Measurements from ENCODE around the gene DDC.

Gene DDC

DNA sequence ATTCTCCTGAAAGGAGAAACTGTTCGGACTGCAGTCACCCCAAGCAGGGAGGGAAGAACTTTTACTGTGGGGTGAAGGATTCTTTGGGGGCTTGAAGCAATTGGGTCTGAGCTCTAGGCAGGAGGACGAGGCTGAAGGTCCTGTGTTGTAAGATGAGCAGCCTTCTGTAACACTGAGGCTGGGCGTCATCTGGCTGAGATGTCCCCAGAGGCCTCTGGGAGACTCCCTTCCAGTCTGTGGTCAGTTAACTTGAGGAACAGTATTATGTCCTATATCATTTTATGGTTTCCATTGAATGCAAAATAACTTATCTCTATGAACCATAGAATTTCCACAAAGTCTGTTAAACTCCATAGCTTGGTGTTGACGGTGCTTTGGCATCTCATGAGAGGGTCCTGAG, 141.3 kb downstream of the DDC start:
- H3K4me3 ChIP-seq (ENCODE audit: insufficient read depth, low read length, poor library complexity, severe bottlenecking), result no peak overlapping the region
- no peaks in the 10 kb centered on the region for H3K36me3 ChIP-seq (ENCODE audit: low read length)
- H2AFZ ChIP-seq (ENCODE audit: low read depth, low read length, severe bottlenecking), result no peak overlapping the region
- H3K9me2 ChIP-seq (replicated peaks; ENCODE audit: insufficient read depth, low read length), result no peaks in the 10 kb centered on the region
- no peaks in the 10 kb centered on the region for H4K20me1 ChIP-seq (ENCODE audit: low read depth, low read length)
- H3K27ac ChIP-seq (ENCODE audit: low read depth, low read length), result no peak overlapping the region
- H3K79me2 ChIP-seq (ENCODE audit: insufficient read depth, low read length), result no peaks in the 10 kb centered on the region
- TF ChIP-seq EZH2phosphoT487 (conservative IDR thresholded peaks at IDR 0.05; ENCODE audit: low read length), result no peak
- TF ChIP-seq, protein P1, sequence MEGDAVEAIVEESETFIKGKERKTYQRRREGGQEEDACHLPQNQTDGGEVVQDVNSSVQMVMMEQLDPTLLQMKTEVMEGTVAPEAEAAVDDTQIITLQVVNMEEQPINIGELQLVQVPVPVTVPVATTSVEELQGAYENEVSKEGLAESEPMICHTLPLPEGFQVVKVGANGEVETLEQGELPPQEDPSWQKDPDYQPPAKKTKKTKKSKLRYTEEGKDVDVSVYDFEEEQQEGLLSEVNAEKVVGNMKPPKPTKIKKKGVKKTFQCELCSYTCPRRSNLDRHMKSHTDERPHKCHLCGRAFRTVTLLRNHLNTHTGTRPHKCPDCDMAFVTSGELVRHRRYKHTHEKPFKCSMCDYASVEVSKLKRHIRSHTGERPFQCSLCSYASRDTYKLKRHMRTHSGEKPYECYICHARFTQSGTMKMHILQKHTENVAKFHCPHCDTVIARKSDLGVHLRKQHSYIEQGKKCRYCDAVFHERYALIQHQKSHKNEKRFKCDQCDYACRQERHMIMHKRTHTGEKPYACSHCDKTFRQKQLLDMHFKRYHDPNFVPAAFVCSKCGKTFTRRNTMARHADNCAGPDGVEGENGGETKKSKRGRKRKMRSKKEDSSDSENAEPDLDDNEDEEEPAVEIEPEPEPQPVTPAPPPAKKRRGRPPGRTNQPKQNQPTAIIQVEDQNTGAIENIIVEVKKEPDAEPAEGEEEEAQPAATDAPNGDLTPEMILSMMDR (IDR thresholded peaks at IDR 0.05; ENCODE audit: insufficient read depth, low read length, poor library complexity, severe bottlenecking), result no peak
- H3K27me3 ChIP-seq (ENCODE audit: low read length), result no peaks in the 10 kb centered on the region
- no peak overlapping the region for H3K4me2 ChIP-seq (ENCODE audit: low read depth, low read length, poor library complexity, severe bottlenecking)
- H3K9me3 ChIP-seq (ENCODE audit: insufficient read depth, low read length), result no peaks in the 10 kb centered on the region
- no peaks in the 10 kb centered on the region for H3F3A ChIP-seq (ENCODE audit: insufficient read depth)
- no peak overlapping the region for H3K9ac ChIP-seq (ENCODE audit: low read length)

DNA sequence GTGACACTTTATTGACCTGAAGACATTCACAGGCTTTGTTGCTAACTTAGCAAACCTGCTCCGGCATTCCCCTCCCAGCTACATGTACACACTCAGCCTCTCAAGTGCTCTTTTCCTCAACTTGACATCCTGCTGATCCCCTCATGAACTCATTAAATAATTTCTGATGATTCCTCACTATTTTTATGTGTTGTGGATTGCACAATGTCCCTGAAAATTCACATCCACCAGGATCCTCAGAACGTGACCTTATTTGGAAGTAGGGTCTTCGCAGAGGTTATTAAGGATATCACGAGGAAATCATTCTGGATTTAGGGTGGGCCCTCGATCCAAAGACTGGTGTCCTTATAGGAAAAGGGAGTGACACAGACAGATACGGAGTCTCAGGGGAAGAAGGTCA, 142.3 kb downstream of the DDC start:
- Histone ChIP-seq H3K4me3 (ENCODE audit: insufficient read depth, low read length, poor library complexity, severe bottlenecking) (no peak overlapping the region), H3K27me3 (ENCODE audit: low read length) (no peaks in the 10 kb centered on the region), H2AFZ (ENCODE audit: low read depth, low read length, severe bottlenecking) (no peak overlapping the region), H3F3A (ENCODE audit: insufficient read depth) (no peaks in the 10 kb centered on the region), H3K79me2 (ENCODE audit: insufficient read depth, low read length) (no peaks in the 10 kb centered on the region), H3K9me3 (ENCODE audit: insufficient read depth, low read length) (no peaks in the 10 kb centered on the region), H3K4me2 (ENCODE audit: low read depth, low read length, poor library complexity, severe bottlenecking) (no peak overlapping the region), H3K27ac (ENCODE audit: low read depth, low read length) (no peak overlapping the region), H3K9me2 (replicated peaks; ENCODE audit: insufficient read depth, low read length) (no peaks in the 10 kb centered on the region), H4K20me1 (ENCODE audit: low read depth, low read length) (no peaks in the 10 kb centered on the region), H3K36me3 (ENCODE audit: low read length) (no peaks in the 10 kb centered on the region), H3K9ac (ENCODE audit: low read length) (no peak overlapping the region)
- no peak for TF ChIP-seq EZH2phosphoT487 (conservative IDR thresholded peaks at IDR 0.05; ENCODE audit: low read length)
- TF ChIP-seq, protein P1 (IDR thresholded peaks at IDR 0.05; ENCODE audit: insufficient read depth, low read length, poor library complexity, severe bottlenecking), result no peak

DNA sequence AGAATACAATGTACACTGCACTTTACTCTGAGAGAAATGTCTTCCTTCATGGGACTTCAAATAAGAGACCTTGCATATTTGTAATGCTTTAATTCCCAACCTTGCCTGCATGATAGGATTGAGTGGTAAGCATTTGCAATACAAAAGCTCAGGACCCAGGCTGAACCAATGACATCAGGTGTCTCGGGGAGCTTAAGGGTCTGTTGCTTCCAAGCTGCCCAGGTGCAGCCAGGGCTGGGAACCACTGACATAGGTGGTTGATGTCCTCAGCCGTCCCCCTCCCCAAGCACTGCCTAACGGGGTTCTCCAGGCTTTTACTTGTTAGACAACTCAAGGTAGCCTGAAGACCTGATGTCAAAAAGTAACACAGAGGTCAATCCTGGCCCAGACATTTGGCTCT, 144.2 kb downstream of the DDC start:
- H3K79me2 ChIP-seq (ENCODE audit: insufficient read depth, low read length), result no peaks in the 10 kb centered on the region
- no peaks in the 10 kb centered on the region for H3K9me2 ChIP-seq (replicated peaks; ENCODE audit: insufficient read depth, low read length)

More for the DNA sequence above, 144.2 kb downstream of the DDC start:
- H3K4me3 ChIP-seq (ENCODE audit: insufficient read depth, low read length, poor library complexity, severe bottlenecking), result no peak overlapping the region
- H3K9ac ChIP-seq (ENCODE audit: low read length), result no peak overlapping the region
- H4K20me1 ChIP-seq (ENCODE audit: low read depth, low read length), result no peaks in the 10 kb centered on the region
- H3K4me2 ChIP-seq (ENCODE audit: low read depth, low read length, poor library complexity, severe bottlenecking), result no peak overlapping the region
- no peaks in the 10 kb centered on the region for H3K27me3 ChIP-seq (ENCODE audit: low read length)
- H3F3A ChIP-seq (ENCODE audit: insufficient read depth), result no peaks in the 10 kb centered on the region
- TF ChIP-seq EZH2phosphoT487 (conservative IDR thresholded peaks at IDR 0.05; ENCODE audit: low read length), result no peak
- TF ChIP-seq, protein P1 (IDR thresholded peaks at IDR 0.05; ENCODE audit: insufficient read depth, low read length, poor library complexity, severe bottlenecking), result no peak
- no peaks in the 10 kb centered on the region for H3K36me3 ChIP-seq (ENCODE audit: low read length)
- no peak overlapping the region for H3K27ac ChIP-seq (ENCODE audit: low read depth, low read length)
- no peaks in the 10 kb centered on the region for H3K9me3 ChIP-seq (ENCODE audit: insufficient read depth, low read length)
- no peak overlapping the region for H2AFZ ChIP-seq (ENCODE audit: low read depth, low read length, severe bottlenecking)
